ENCODE results near the gene ABLIM1. TPM values are rescaled to one million over a fixed set of nuclear protein-coding genes. Genes with fewer than 3 reads are reported as not detected.

The ABLIM1 gene
- total RNA-seq, 1 donor from 2014 or later = 103 TPM

DNA sequence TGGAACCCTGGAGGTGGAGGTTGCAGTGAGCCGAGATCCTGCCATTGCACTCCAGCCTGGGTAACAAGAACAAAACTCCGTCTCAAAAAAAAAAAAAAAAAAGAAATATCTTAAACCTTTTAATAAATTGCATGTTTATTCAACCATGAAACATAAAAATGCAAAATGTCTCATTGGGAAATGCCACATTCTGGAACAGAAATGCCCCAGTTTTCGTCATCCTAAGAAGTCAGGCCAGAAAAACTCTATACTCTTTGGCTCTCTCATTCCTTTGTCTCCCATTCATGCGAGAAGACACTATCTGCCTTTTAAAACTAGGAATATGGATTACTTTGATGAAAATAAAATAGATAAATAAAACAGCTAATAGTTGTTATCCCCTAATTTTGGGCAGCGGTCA lies 21.5 kb upstream of the ABLIM1 start:
- no peak for DNase-seq

DNA sequence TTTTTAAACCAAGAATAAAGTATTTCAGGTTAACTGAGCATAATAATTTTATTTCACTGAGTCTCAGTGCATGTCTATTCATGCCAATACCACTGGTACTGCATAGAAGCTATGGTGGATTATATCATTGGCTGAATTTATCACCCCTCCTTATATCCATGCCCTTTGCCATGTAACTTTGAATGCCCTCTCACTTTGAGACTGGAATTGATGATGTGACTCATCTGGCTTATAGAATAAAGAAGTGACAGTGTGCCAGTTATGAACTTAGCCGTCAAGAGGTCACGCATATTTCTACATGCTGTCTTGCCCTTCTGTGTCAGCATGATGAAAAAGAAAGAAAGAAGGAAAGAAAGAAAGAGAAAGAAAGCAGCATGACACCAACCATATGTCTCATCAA lies 20.7 kb upstream of the ABLIM1 start:
- no peak for DNase-seq

DNA sequence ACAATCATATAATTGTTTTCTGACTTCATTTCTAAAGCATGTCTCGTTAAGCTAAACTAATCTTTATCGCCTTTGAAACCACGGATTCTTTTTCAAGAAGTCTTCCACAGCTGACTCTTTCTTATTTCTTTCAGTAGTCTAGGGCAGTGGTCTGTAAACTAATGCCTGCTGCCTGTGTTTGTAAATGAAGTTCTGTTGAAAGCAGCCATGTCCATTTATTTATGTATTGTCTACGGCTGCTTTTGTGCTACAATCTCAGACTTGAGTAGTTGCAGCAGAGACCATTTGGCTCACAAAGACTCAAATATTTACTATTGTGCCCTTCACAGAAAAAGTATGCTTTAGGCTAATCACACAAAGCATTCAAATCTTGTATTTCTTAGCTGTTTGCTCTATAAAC lies 20.3 kb upstream of the ABLIM1 start:
- no peak for DNase-seq

DNA sequence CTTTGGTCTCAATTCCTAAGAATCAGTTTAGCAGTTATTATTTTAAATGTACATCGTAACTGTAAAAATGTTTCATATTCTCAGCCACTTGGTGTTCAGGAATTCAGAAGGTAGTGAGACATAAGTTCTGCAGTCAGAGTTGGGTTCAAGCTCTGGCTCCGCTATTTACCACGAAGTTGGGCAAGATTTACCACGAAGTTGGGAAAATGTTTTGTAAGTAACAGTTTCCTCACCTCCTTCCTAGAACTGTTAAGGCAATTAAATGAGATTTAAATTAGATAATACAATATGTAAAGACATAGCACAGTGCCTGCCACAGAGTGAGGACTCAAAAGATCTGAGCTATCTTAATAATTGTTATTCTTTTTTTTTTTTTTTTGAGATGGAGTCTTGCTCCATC lies 16.3 kb upstream of the ABLIM1 start:
- no peak for DNase-seq

DNA sequence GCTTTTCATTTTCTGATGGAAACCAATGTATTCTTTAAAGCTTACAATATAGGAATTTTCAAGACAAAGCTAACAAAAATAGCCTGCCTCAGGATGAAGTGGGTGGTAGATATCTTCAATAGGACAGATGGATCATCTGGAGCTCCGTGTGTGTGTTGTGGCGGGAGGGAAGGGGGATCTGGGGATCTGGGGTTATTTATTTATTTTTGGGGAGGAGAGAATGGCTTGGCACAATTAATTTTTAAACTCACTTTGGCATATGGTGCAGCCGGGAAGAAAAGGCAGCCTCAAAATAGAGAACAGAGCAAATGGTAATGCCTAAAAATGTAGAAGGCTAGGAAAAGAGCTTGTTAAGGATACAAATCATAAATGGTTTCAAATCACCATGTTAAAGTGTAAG lies 11.6 kb upstream of the ABLIM1 start:
- no peak for DNase-seq

DNA sequence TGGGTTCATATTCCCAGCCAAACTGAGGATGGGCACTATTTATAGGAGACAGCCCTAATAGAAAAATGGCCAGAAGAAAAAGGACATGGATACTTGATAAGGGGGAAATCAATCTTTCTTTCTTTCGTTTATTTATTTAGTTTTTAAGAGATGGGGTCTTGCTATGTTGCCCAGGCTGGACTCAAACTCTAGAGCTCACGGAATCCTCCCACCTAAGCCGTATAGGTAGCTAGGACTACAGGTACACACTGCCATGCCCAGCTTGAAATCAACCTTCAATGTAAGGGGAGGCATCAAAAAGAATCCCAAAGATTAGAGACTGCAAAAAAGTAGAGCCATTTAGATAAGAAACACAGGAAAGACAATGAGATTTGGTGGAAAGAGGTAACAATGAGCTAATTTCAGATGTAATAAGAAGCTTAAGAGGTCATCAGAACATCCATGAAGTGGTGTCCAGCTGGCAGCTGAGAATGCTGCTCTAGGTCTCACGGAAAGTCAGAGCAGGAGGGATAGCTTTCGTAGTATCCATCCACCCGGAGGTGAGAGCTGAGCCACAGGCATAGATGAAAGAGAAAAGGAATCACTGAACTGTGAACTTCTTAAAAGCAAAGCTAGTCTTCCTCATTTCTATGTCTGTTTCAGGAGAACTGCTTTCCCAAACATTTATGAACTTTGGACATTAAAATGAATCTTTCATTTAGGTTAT lies 10.5 kb upstream of the ABLIM1 start:
- no peak for DNase-seq

DNA sequence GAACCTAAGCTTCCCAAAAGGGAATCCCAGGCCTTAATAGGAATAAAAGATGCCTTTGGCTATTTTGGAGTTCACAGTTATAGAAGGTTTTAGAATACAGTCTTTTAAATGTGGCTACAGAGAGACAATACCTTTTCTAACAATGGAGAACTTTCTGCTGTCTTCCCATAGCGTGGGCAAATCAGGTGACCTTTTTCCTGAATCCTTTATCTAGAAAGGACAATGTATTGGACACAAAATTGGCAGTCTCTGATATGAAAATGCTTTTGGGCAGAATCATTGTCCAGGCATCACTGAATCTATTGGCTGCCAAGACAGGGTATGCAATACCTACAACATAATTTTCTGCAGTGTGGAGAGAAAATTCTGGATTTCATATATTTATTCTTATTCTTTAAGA lies 7.8 kb upstream of the ABLIM1 start:
- no peak for DNase-seq

DNA sequence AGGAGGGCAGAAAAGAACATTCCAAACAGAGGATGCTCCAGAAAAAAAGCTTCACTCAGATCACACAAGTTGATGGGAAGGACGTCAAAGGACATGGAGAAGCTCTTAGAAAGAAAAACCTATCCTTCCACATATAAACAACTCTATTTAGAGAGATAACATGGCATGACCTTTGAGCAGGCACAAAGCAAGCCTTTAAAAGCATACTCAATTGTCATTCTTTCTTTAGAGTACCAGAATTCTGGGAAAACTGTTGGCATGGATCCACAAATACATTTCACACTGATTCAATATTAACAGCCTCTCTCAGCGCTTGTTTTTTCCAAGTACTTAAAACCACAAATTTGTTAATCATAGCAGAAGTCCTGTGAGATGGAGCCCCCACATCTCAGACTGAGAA lies 7.3 kb upstream of the ABLIM1 start:
- no peak for DNase-seq

DNA sequence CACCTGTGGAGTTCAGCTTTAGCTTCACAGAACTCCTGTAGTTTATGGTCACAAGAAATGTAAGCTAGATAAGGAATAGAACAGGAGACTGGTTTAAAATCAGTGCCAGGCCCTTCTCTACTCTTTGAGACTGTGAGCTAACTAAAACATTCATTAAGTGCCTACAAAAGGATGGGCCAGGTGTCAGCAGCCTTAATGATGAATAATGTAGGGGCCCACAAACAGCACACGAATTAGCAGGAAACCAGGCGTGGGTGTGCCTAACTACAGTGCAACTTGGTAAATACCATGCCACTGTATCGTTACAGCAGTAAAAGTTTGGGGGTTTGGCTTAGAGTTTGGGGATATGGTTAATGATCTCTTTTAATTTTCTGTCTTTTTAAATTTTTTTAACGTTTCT lies 6.1 kb upstream of the ABLIM1 start:
- DNase-seq = no peak

DNA sequence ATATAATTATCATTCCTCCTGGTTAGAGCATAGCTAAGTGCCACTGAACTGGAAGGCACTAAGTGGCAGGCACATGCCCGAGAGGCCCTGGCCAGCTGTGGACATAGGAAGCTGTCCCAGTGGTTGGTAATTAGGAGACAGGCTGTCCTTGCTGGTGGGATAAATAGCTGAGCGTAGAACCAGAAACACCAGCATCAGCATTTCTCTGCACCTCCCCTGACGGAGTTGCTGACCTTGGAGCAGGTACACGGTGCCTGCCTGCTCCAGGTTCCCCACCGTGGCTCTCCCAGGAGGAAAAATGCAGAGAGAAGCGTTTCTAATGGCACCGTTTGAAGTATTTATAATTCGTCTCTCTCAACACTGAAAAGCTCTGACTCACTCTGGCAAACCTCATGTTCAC lies 5.6 kb upstream of the ABLIM1 start:
- no peak for DNase-seq

DNA sequence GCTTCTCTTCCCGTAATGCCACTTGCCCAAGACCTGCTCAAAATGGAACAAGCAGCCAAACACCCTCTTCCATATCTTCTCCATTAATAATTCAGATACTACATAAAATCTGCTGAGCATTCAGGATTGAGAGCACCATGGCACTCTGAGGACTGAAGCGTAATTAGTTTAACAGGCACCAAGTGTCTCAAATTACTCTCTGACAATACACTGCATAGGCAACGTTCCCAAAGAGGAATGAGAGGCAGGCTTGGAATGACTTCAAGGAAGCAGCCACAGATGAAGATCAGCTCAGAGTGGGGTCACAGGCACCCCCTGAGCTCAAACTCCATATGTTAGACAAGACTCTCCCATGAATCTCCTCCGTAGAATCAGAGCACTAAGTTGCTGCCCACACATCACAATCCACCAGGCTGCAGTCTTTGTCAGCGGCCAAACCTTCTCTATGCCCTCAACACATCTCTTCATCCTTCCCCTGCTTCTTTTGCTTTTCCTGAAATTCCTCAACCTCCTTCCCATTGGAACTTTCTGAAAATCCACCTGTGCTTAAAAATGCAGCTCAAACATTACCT lies 4.7 kb upstream of the ABLIM1 start:
- DNase-seq = peak; percentile 8

DNA sequence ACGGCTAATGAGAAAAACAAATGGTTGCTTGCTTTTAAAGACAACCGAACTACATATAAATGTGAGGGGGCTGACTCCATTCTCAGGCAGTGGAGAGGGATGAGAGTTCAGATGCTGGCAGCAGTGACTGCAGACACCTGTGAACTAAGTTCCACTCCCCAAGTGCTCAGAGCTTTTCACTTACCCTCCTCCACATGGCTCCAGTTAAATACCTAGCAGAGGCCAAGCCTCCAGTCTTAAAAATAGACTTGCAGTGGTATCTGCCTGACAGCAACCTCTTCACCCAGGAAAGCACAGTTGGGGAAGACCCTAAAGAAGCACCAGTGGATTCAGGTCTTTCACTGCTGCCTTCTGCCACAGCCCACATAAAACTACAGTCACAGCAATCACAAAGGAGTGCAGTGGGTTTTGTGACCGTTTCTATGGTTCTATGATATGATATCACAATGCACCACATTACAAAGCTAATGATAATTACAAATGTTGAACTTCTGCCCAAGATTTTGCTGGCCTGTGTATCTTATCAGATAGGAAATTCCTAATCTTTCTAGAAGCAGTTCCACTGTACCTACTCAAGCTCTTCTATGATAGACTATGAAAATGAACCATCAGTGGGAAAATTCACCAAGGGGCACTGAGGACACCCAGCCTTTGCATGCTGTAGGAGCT lies 3.3 kb upstream of the ABLIM1 start:
- no peak for DNase-seq

DNA sequence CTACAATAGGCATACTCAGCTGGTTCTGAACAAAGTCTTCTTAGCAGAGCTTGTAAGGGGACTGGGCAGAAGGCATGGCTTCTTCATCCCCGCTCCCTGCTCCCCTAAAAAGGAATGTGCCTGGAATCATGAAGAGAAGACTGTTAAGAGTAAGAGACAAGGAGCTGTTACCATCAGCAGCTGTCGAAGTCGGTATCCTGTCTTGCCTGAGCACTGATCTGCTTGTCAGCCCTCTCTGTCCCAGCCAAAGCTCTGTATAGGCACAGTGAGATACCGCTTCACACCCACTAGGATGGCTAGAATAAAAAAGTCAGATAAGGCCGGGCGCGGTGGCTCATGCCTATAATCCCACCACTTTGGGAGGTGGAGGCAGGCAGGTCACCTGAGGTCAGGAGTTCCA lies 2.4 kb downstream of the ABLIM1 start:
- no peak for DNase-seq

DNA sequence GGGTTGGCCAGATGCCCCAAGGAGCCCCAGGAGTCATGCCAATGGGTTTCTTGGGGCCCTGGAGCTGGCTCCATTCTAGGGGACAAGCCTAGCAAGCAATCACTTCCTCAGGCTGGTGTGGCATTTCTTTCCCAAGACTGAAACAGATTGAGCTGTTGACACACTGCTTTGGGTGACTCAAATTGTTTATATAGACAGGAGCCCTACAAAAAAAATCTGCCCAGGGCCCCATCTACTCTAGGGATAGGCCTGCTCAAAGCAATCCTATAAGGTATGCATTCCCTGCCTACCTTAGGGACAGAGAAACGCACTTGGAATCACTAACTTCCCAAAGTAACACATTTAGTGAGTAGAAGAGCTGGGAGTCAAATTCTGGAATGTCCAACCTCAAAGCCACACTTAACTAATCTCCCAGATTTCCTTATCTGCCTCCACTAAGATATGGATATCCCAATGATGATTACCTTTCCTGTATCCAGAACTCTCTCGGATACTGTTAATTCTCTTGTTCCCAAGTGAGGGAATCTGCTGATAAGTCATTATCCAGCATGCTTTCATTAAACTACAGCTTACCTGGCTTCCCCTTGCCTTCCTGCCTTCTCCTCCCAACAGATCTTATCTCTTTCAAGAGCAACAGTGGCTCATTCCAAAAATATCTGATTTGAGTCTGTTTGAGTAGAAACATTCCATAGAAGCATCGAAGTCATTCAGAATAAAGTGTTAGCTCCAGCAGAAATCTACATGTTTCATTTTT lies 3.1 kb downstream of the ABLIM1 start:
- DNase-seq = no peak

DNA sequence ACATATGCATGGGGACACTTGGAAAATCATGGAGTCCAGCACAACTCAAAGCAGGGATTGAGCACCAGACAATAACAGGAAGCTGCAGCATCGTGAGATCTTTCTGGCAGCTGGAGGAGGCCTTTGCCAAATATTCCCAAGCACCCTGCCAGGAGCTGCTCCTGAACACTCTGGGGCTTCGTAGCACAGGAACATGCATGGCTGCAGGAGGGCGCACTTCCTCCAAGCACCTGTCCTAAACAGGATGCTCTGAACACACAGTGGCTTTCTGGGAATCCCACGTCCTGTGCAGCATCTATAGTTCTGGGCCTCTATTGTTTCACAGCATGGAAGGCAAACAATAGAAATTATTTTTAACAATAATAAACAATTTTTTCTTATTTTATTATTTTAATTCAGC lies 4.1 kb downstream of the ABLIM1 start:
- no peak for DNase-seq

DNA sequence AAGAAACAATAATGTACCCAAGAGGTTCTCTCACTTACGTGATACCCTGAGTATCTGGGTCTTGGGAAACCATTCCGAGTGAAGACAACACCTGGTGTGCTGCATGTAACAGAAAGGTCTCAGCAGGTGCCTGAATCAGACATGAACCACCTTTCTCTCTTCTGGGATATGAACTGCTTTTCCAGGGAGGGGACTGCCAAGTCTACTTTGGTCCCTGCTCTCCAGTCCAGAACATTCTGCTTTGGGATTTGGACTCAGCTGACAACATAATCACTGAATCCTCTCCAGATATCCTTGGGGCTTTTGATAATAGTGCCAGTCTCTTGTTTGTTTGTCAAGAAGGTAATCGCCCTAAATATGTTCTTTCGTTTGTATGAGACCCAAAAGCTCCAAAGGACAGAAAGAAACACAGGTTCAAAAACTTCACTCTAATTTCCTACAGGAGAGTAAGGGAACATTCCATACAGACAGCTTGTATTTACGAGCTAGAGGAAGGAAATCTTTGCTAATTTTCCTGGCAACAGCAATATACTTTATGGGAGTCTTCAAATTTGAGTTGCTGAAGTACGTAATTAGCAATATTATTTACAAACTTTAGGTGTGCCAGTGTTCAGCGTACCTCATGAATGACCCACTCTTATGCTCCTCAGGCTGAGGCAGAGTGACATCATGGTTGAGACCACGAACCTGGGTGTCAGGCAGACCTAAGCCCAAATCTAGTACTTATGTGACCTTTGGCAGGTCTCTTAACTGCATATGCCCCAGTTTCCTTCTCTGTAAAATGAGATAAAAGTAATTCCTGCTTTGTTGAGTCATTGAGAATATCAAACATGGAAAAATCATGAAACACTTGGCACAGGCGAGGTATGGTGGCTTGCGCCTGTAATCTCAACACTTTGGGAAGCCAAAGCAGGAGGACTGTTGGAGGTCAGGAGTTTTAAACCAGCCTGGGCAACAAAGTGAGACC lies 5.4 kb downstream of the ABLIM1 start:
- no peak for DNase-seq

DNA sequence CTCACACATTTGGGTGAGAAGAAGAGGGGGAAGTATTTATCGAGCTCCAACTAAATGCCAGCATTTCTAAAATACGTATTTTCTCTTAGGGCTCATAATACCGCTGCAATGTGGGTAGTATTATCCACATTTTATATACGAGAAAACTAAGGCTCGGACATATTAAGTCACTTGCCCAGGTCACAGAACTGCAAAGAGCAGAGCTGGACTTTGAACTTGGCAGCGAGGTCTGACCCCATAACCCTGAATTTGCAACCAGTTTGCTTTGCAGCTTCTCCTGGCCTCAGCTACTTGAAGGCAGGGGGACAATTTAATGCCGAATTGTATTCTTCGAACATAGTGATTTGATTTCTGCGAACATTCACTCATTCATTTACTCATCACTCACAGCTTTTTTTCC lies 7.2 kb downstream of the ABLIM1 start:
- no peak for DNase-seq

DNA sequence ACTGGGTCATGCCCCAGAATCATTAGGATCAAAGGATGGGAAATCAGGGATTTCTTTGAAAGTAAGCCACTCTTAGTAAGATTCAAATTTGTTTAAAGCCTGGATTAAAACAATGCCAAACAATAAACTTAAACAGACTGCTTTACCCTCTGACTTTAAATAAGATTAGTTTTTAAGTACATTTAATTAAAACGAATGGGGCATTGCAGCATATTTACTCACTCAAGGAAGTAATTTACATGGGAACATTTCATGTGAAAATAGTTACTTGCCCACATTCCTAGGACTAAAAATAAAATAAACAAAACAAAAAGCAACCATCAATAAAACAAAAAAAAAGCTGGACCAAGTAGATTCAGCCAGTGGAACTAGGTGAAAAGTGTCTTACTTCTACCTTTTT lies 7.8 kb downstream of the ABLIM1 start:
- DNase-seq = no peak

DNA sequence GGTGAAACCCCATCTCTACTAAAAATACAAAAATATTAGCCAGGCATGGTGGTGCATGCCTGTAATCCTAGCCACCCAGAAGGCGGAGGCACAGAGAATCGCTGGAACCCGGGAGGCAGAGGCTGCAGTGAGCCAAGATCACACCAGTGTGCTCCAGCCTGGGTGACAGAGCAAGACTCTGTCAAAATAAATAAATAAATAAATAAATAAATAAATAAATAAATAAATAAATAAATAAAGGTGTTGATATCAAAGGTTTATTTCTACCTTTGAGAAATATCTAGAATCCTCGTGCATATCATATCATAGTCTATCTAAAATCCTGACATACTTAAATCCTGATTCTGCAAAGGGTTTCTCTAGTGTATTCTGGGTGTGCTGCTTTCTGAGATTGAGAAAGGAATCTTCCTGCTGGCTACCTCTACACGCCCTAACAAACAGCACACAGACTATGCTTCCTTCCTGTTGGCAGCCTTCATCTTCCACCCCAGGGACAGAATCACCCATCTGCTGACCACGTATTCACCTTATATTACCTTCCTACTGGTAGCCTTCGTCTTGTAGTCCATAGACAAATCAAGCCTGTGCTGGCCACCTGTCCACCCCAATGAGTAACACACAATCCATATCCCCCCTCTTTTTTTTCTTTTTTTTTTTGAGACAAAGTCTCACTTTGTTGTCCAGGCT lies 8.7 kb downstream of the ABLIM1 start:
- DNase-seq = no peak

DNA sequence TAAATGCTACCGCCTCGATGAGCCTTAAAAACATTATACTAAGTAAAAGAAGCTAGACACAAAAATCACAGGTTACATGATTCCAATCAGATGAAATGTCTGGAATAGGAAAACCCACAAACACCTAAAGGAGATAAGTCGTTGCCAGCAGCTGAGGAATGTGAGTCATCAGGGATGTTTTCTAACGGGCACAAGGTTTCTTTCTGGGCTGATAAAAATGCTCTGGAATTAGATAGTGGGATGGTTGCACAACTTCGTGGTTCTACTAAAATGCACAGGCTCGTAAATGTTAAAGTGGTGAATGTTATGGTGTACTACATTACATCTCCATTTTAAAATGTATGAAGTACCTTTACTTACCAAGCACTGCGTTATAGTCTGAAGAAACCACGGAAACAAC lies 9.7 kb downstream of the ABLIM1 start:
- no peak for DNase-seq

DNA sequence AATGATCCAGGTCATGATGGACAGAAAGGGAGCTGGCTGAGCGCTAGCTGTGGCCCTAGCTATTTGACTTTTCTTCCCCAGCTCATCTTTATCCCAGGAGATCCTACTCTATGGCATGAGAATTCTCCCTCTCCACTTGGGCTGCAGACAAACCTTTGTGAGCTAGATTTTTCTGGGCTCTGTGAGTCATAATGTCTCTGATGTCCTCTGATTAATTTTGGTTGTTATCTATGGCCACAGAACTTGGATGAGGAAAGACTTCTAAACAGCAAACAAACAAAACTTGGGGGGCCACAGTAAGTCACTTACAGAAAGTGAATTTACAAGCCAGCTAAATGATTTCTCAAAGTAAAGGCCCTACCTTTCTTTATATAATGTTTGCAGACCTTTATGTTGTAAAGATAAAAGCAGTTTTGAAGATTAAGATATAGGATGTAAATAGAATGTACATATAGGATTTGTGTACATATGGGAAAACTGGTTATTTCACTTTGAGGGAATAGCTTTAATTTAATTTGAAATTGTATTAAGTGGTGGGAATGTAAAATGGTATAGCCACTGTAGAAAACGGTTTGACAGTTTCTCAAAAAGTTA lies 10.4 kb downstream of the ABLIM1 start:
- no peak for DNase-seq
